ENCODE results near the gene CENPN. TPM values are rescaled to one million over a fixed set of nuclear protein-coding genes. Genes with fewer than 3 reads are reported as not detected.

CENPN gene
- total and polyA plus RNA-seq, 7 donors, result 3.8 to 12.1 (median 5.3) TPM

DNA sequence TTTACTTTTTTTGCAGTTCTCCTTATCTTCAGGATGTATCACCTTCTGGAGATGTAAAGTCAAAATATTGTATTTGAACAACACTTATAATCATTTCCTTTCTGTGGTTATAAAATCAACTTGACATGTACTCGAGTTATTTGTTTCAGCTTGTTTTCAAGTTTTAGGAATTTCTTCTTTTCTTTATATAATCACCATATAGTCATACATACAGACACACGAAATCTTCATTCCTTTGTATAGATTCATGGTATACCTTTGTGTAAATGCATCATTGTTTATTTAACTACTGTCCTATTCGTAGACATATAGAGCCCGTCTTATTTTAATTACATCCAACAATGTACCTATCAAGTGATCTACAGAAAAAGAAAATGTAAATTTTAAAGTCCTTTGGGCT is 40.4 kb upstream of the CENPN start:
- no peaks in the 10 kb centered on the region for H3K27me3 ChIP-seq
- H3K36me3 ChIP-seq, result peaks cover 0 to 13% (median 0%) of the 10 kb centered on the region in 4 donors
- 72 to 91% methylated on average over 4 of the region's 4 CpGs for WGBS, 2 donors
- intact Hi-C loops (cut with DNase I), result no loop called here
- H3K9me3 ChIP-seq, result no peaks in the 10 kb centered on the region
- no peaks in the 10 kb centered on the region for H3K4me1 ChIP-seq
- no peak for DNase-seq
- no peak overlapping the region for H3K4me3 ChIP-seq
- no peak overlapping the region for H3K27ac ChIP-seq
- no peak for TF ChIP-seq EP300 (IDR thresholded peaks at IDR 0.05)
- no peak for TF ChIP-seq POLR2A (IDR thresholded peaks at IDR 0.05)
- TF ChIP-seq POLR2AphosphoS5 (IDR thresholded peaks at IDR 0.05), result no peak
- TF ChIP-seq CTCF (IDR thresholded peaks at IDR 0.05), result no peak

GRCh38 chr16:80968386-80969113 is 38.5 kb upstream of the CENPN start:
- Histone ChIP-seq H3K4me1 (no peaks in the 10 kb centered on the region), H3K27me3 (no peaks in the 10 kb centered on the region), H3K4me3 (no peak overlapping the region), H3K9me3 (no peaks in the 10 kb centered on the region), H3K27ac (no peak overlapping the region), H3K36me3 (peaks cover 0 to 21% (median 0%) of the 10 kb centered on the region in 4 donors)
- TF ChIP-seq EP300 (IDR thresholded peaks at IDR 0.05), result no peak
- TF ChIP-seq POLR2AphosphoS5 (IDR thresholded peaks at IDR 0.05), result no peak
- no peak for TF ChIP-seq CTCF (IDR thresholded peaks at IDR 0.05)
- TF ChIP-seq POLR2A (IDR thresholded peaks at IDR 0.05), result no peak
- intact Hi-C loops (cut with DNase I), result no loop called here
- DNase-seq, result no peak
- WGBS, 2 donors, result 76 to 79% methylated on average over 4 of the region's 4 CpGs

GRCh38 chr16:80969114-80969484 is 37.9 kb upstream of the CENPN start:
- Histone ChIP-seq H3K4me3 (no peak overlapping the region), H3K27me3 (no peaks in the 10 kb centered on the region), H3K9me3 (no peaks in the 10 kb centered on the region), H3K27ac (no peak overlapping the region), H3K36me3 (peaks cover 0 to 21% (median 0%) of the 10 kb centered on the region in 4 donors), H3K4me1 (no peaks in the 10 kb centered on the region)
- DNase-seq, result no peak
- WGBS, 2 donors, result 94 to 99% methylated on average over 3 of the region's 3 CpGs
- intact Hi-C loops (cut with DNase I), result no loop called here
- no peak for TF ChIP-seq EP300 (IDR thresholded peaks at IDR 0.05)
- no peak for TF ChIP-seq CTCF (IDR thresholded peaks at IDR 0.05)
- no peak for TF ChIP-seq POLR2AphosphoS5 (IDR thresholded peaks at IDR 0.05)
- TF ChIP-seq POLR2A (IDR thresholded peaks at IDR 0.05), result no peak

DNA sequence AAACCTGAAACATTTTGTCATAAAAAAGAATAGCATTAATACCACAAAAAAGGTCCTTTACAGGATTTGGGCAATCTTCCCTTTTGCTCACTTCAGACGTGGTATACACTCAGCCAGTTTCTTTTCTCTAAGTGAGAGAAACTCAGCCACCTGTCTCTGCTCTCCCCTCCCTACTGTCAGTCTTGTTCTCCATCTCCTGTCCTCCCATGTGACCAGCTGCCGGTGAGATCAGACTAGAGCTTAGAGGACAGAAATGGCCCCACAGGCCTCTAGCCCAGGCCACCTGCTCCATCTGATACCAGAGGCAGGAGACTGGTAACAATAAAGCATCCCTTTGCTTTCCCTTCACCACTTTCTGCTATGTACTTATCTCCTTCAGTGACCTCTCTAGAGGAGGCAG is 35.2 kb upstream of the CENPN start:
- intact Hi-C loops (cut with DNase I), result no loop called here
- DNase-seq, result no peak
- H3K27ac ChIP-seq, result no peak overlapping the region
- H3K36me3 ChIP-seq, result peaks cover 0 to 40% (median 0%) of the 10 kb centered on the region in 4 donors
- no peaks in the 10 kb centered on the region for H3K9me3 ChIP-seq
- no peaks in the 10 kb centered on the region for H3K27me3 ChIP-seq
- no peak overlapping the region for H3K4me3 ChIP-seq
- H3K4me1 ChIP-seq, result no peaks in the 10 kb centered on the region
- TF ChIP-seq POLR2AphosphoS5 (IDR thresholded peaks at IDR 0.05), result no peak
- 60 to 78% methylated on average over 2 of the region's 2 CpGs for WGBS, 2 donors

GRCh38 chr16:80972611-80973010 is 34.4 kb upstream of the CENPN start:
- Histone ChIP-seq H3K36me3 (peaks cover 0 to 40% (median 0%) of the 10 kb centered on the region in 4 donors), H3K27me3 (no peaks in the 10 kb centered on the region), H3K4me1 (no peaks in the 10 kb centered on the region), H3K4me3 (no peak overlapping the region), H3K27ac (no peak overlapping the region), H3K9me3 (no peaks in the 10 kb centered on the region)
- WGBS, 2 donors, result 84 to 93% methylated on average over 4 of the region's 4 CpGs
- no peak for DNase-seq
- intact Hi-C loops (cut with DNase I), result no loop called here
- no peak for TF ChIP-seq EP300 (IDR thresholded peaks at IDR 0.05)

- TF ChIP-seq CTCF (IDR thresholded peaks at IDR 0.05) (no peak), POLR2A (IDR thresholded peaks at IDR 0.05) (no peak), POLR2AphosphoS5 (IDR thresholded peaks at IDR 0.05) (no peak), EP300 (IDR thresholded peaks at IDR 0.05) (no peak)
- H3K9me3 ChIP-seq, result no peaks in the 10 kb centered on the region
- no peaks in the 10 kb centered on the region for H3K27me3 ChIP-seq
- H3K27ac ChIP-seq, result no peak overlapping the region
- peaks cover 0 to 51% (median 3%) of the 10 kb centered on the region in 4 donors for H3K36me3 ChIP-seq
- intact Hi-C loops (cut with DNase I), result no loop called here
- no peak for DNase-seq
- WGBS, 2 donors, result 71 to 73% methylated on average over 4 of the region's 4 CpGs
- no peaks in the 10 kb centered on the region for H3K4me1 ChIP-seq
- H3K4me3 ChIP-seq, result no peak overlapping the region
Measured at GRCh38 chr16:80973991-80974390, 33.0 kb upstream of the CENPN start.
